ENCODE data around the gene ADAM23.
A peak's percentile ranks its signal among the peaks of the same experiment; 100 is the strongest.

Gene ADAM23

GRCh38 chr2:206420721-206421120 is 22.6 kb upstream of the ADAM23 start:
- Histone ChIP-seq H3K4me3 (ENCODE audit: low read length) (no peak overlapping the region), H3K79me2 (ENCODE audit: low read length) (no peaks in the 10 kb centered on the region), H3K27ac (ENCODE audit: low read length) (no peak overlapping the region), H3K4me1 (ENCODE audit: low read length) (no peaks in the 10 kb centered on the region), H2AFZ (ENCODE audit: low read depth, low read length) (no peak overlapping the region), H3K9me3 (ENCODE audit: insufficient read depth, low read length) (peaks cover 5% of the 10 kb centered on the region), H3K9ac (ENCODE audit: low read length) (no peak overlapping the region), H3K27me3 (ENCODE audit: low read depth, low read length) (no peaks in the 10 kb centered on the region), H3K36me3 (replicated peaks; ENCODE audit: low read depth, low read length) (no peaks in the 10 kb centered on the region), H4K20me1 (ENCODE audit: insufficient read depth, low read length) (no peaks in the 10 kb centered on the region), H3K4me2 (ENCODE audit: low read length) (no peak overlapping the region)
- TF ChIP-seq CTCF (IDR thresholded peaks at IDR 0.05; ENCODE audit: low read depth, low read length) = no peak
- no peak for TF ChIP-seq EZH2phosphoT487 (IDR thresholded peaks at IDR 0.05; ENCODE audit: low read depth)

- H3K27ac ChIP-seq (ENCODE audit: low read length) = no peak overlapping the region
- no peak overlapping the region for H2AFZ ChIP-seq (ENCODE audit: low read depth, low read length)
- no peaks in the 10 kb centered on the region for H4K20me1 ChIP-seq (ENCODE audit: insufficient read depth, low read length)
- H3K4me1 ChIP-seq (ENCODE audit: low read length) = no peaks in the 10 kb centered on the region
- peaks cover 5% of the 10 kb centered on the region for H3K9me3 ChIP-seq (ENCODE audit: insufficient read depth, low read length)
- no peaks in the 10 kb centered on the region for H3K27me3 ChIP-seq (ENCODE audit: low read depth, low read length)
- no peak overlapping the region for H3K4me3 ChIP-seq (ENCODE audit: low read length)
- H3K36me3 ChIP-seq (replicated peaks; ENCODE audit: low read depth, low read length) = no peaks in the 10 kb centered on the region
- no peak overlapping the region for H3K4me2 ChIP-seq (ENCODE audit: low read length)
- no peak for TF ChIP-seq CTCF (IDR thresholded peaks at IDR 0.05; ENCODE audit: low read depth, low read length)
- TF ChIP-seq EZH2phosphoT487 (IDR thresholded peaks at IDR 0.05; ENCODE audit: low read depth) = no peak
- no peaks in the 10 kb centered on the region for H3K79me2 ChIP-seq (ENCODE audit: low read length)
- H3K9ac ChIP-seq (ENCODE audit: low read length) = no peak overlapping the region
Measured at GRCh38 chr2:206422493-206422892, 20.8 kb upstream of the ADAM23 start.

DNA sequence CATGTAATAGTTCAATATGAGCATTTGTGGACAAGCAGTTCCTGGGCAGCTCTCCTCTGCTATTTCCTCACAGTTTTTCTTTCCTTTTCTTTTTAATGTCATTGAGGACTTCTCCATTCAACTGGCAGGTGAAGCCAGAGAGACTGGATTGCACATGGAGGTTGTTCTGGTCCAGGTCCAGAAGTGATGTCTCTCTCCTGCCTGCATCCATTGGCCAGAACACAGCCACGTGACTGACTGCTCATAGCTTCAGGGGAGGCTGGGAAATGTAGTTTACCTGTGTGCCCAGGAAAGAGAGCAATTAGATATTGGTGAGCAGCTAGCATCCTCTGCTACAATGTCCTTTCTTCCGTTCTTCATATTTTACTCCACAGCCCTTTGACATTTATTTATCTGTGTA is 20.2 kb upstream of the ADAM23 start:
- H3K9ac ChIP-seq (ENCODE audit: low read length) = no peak overlapping the region
- no peaks in the 10 kb centered on the region for H4K20me1 ChIP-seq (ENCODE audit: insufficient read depth, low read length)
- no peak overlapping the region; the same call in 1 of the 2 replicates for H2AFZ ChIP-seq (ENCODE audit: low read depth, low read length)
- H3K79me2 ChIP-seq (ENCODE audit: low read length) = no peaks in the 10 kb centered on the region
- peak overlapping the region; percentile 12; the same call in 1 of the 2 replicates for H3K4me2 ChIP-seq (ENCODE audit: low read length)
- no peak for TF ChIP-seq CTCF (IDR thresholded peaks at IDR 0.05; ENCODE audit: low read depth, low read length)
- TF ChIP-seq EZH2phosphoT487 (IDR thresholded peaks at IDR 0.05; ENCODE audit: low read depth) = no peak
- peaks cover 3% of the 10 kb centered on the region for H3K9me3 ChIP-seq (ENCODE audit: insufficient read depth, low read length)
- no peaks in the 10 kb centered on the region for H3K27me3 ChIP-seq (ENCODE audit: low read depth, low read length)
- H3K27ac ChIP-seq (ENCODE audit: low read length) = no peak overlapping the region
- no peak overlapping the region for H3K4me3 ChIP-seq (ENCODE audit: low read length)
- no peaks in the 10 kb centered on the region for H3K36me3 ChIP-seq (replicated peaks; ENCODE audit: low read depth, low read length)
- H3K4me1 ChIP-seq (ENCODE audit: low read length) = no peaks in the 10 kb centered on the region

GRCh38 chr2:206424134-206424533 is 19.2 kb upstream of the ADAM23 start:
- Histone ChIP-seq H3K27ac (ENCODE audit: low read length) (no peak overlapping the region), H4K20me1 (ENCODE audit: insufficient read depth, low read length) (no peaks in the 10 kb centered on the region)

More at GRCh38 chr2:206424134-206424533, 19.2 kb upstream of the ADAM23 start:
- no peak overlapping the region for H2AFZ ChIP-seq (ENCODE audit: low read depth, low read length)
- H3K27me3 ChIP-seq (ENCODE audit: low read depth, low read length) = no peaks in the 10 kb centered on the region
- H3K79me2 ChIP-seq (ENCODE audit: low read length) = no peaks in the 10 kb centered on the region
- TF ChIP-seq CTCF (IDR thresholded peaks at IDR 0.05; ENCODE audit: low read depth, low read length) (no peak), EZH2phosphoT487 (IDR thresholded peaks at IDR 0.05; ENCODE audit: low read depth) (no peak)
- no peaks in the 10 kb centered on the region for H3K4me1 ChIP-seq (ENCODE audit: low read length)
- no peaks in the 10 kb centered on the region for H3K9me3 ChIP-seq (ENCODE audit: insufficient read depth, low read length)
- no peak overlapping the region for H3K4me3 ChIP-seq (ENCODE audit: low read length)
- H3K4me2 ChIP-seq (ENCODE audit: low read length) = no peak overlapping the region
- H3K36me3 ChIP-seq (replicated peaks; ENCODE audit: low read depth, low read length) = no peaks in the 10 kb centered on the region
- H3K9ac ChIP-seq (ENCODE audit: low read length) = no peak overlapping the region
